K562 (cell line): ENCODE data around the gene DENND2A. TPM values are rescaled to one million over a fixed set of nuclear protein-coding genes. Genes with fewer than 3 reads are reported as not detected.
A peak's percentile ranks its signal among the peaks of the same experiment; 100 is the strongest.

Source experiments
- L3MBTL2 ChIP-seq: fragments of 450-650 bp; IDR thresholded peaks from 2 replicates; pipeline ENCODE4 v1.6.1; 2016; ENCODE audit warnings: mild to moderate bottlenecking, moderate library complexity
- NONO ChIP-seq, 2 experiments: fragments of 200-400 bp in 1 of 2; fragments of 450-650 bp in 1 of 2; formaldehyde crosslinking in 1 of 2; IDR thresholded peaks; 2 replicates each; pipeline ENCODE4 v1.6.1; 2017; ENCODE audit warnings: low read depth in 2 of 2, mild to moderate bottlenecking in 2 of 2, moderate library complexity in 2 of 2, low read length in 1 of 2
- SRSF7 ChIP-seq: fragments of 200-400 bp; formaldehyde crosslinking; optimal IDR thresholded peaks from 2 replicates; pipeline ENCODE3; 2017; ENCODE audit warnings: mild to moderate bottlenecking, low read depth, low read length
- ZNF232 ChIP-seq: sonication (generic); formaldehyde crosslinking; IDR thresholded peaks from 2 replicates; pipeline ENCODE4 v1.8.0; 2022; ENCODE audit warnings: mild to moderate bottlenecking, missing genetic modification reagents
- ZNF407 ChIP-seq: fragments of 450-650 bp; IDR thresholded peaks from 2 replicates; pipeline ENCODE4 v1.6.1; 2016; ENCODE audit warnings: low read depth
- ZNF766 ChIP-seq: fragments of 200-800 bp; sonication (Bioruptor generic); conservative IDR thresholded peaks from 2 replicates; pipeline ENCODE4 v1.6.1; 2016; ENCODE audit warnings: missing genetic modification characterization, missing compliant biosample characterization
- polyA plus RNA-seq, 8 experiments: library from polyadenylated mRNA; depleted of rRNA in 4 of 8; stranded (reverse) in 5 of 8; unstranded in 3 of 8; fragments of >200 nt; fragmentation: Nextera tagmentation in 2 of 8; fragmentation: Illumina TruSeq in 1 of 8; extraction: Ambion mirVana in 2 of 8; extraction: Trizol in 1 of 8; gene quantifications; 2 replicates each; pipeline versions ENCODE4 v1.2.1 to v1.2.3, GENCODE V29; 2011 to 2014; ENCODE audit warnings: inconsistent platforms in 1 of 8, missing spikeins in 1 of 8
- total RNA-seq, 7 experiments: library from RNA; depleted of rRNA in 6 of 7; stranded (reverse); fragments of >200 nt in 6 of 7; fragmentation: Illumina TruSeq in 2 of 7; extraction: Trizol in 2 of 7; gene quantifications; 2 replicates each; pipeline versions ENCODE4 v1.2.1 to v1.2.3, GENCODE V29; 2011 to 2021; ENCODE audit warnings: low replicate concordance in 1 of 7
- TF ChIP-seq, protein P1 (sequence below): fragments of 250-450 bp; sonication (Bioruptor Pico); IDR thresholded peaks from 2 replicates; pipeline ENCODE4 v1.5.0; 2022; ENCODE audit warnings: mild to moderate bottlenecking
- TF ChIP-seq, protein P2 (sequence below): sonication (generic); formaldehyde crosslinking; IDR thresholded peaks from 2 replicates; pipeline ENCODE4 v1.8.0; 2022; ENCODE audit warnings: mild to moderate bottlenecking, missing genetic modification reagents

Gene DENND2A
- total and polyA plus RNA-seq, 9 of the 15 experiments (the other 6 are each of a cell fraction or from before 2014, with no cell fraction given), result not detected

- TF ChIP-seq ZNF407 (no peak), ZNF766 (CRISPR knock-in tag) (no peak), ZNF232 (CRISPR knock-in tag) (0 out of 2 replicates have a peak, but pooled peaks have one; percentile 32), L3MBTL2 (peak; percentile 65; the same call in 1 of the 2 replicates), NONO (IDR thresholded peaks at IDR 0.05; ENCODE audit: low read depth in 2 of 2, low read length in 1 of 2) (no peak), SRSF7 (no peak)
- TF ChIP-seq, protein P1, sequence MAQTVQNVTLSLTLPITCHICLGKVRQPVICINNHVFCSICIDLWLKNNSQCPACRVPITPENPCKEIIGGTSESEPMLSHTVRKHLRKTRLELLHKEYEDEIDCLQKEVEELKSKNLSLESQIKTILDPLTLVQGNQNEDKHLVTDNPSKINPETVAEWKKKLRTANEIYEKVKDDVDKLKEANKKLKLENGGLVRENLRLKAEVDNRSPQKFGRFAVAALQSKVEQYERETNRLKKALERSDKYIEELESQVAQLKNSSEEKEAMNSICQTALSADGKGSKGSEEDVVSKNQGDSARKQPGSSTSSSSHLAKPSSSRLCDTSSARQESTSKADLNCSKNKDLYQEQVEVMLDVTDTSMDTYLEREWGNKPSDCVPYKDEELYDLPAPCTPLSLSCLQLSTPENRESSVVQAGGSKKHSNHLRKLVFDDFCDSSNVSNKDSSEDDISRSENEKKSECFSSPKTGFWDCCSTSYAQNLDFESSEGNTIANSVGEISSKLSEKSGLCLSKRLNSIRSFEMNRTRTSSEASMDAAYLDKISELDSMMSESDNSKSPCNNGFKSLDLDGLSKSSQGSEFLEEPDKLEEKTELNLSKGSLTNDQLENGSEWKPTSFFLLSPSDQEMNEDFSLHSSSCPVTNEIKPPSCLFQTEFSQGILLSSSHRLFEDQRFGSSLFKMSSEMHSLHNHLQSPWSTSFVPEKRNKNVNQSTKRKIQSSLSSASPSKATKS, result no peak
- TF ChIP-seq, protein P2, sequence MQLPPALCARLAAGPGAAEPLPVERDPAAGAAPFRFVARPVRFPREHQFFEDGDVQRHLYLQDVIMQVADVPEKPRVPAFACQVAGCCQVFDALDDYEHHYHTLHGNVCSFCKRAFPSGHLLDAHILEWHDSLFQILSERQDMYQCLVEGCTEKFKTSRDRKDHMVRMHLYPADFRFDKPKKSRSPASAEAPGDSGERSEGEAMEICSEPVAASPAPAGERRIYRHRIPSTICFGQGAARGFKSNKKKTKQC (CRISPR knock-in tag), result 0 out of 2 replicates have a peak, but pooled peaks have one; percentile 29
- TF ChIP-seq, all 486 proteins: peak for 8
Measured at GRCh38 chr7:140650367-140650766, 9.8 kb upstream of the DENND2A start (continued).
